Sigmoid colon (tissue), 4 donors: ENCODE results near the gene USP43.

Experiments used
- EP300 ChIP-seq, 4 donors: sonication (generic); formaldehyde crosslinking; IDR thresholded peaks; one replicate each; pipeline ENCODE4 v1.6.1; 2017; ENCODE audit warnings: antibody characterized with exemption in 4 of 4
- POLR2A ChIP-seq, 2 donors: fragments of 450-650 bp; IDR thresholded peaks; one replicate each; pipeline ENCODE4 v1.6.1; 2016; ENCODE audit warnings: antibody characterized with exemption in 2 of 2, mild to moderate bottlenecking in 2 of 2, moderate library complexity in 2 of 2
- POLR2AphosphoS5 ChIP-seq, 4 donors: sonication (generic); formaldehyde crosslinking; IDR thresholded peaks; one replicate each; pipeline ENCODE4 v1.6.1; 2017; ENCODE audit warnings: antibody characterized with exemption in 4 of 4
- TF ChIP-seq, protein P1 (sequence below), 4 experiments: fragments of 450-650 bp in 3 of 4; fragments of 200-600 bp in 1 of 4; IDR thresholded peaks; one replicate each; pipeline ENCODE4 v1.5.1; 2016 to 2019; ENCODE audit warnings: antibody characterized with exemption in 4 of 4, mild to moderate bottlenecking in 3 of 4, moderate library complexity in 2 of 4

- TF ChIP-seq, protein P1, sequence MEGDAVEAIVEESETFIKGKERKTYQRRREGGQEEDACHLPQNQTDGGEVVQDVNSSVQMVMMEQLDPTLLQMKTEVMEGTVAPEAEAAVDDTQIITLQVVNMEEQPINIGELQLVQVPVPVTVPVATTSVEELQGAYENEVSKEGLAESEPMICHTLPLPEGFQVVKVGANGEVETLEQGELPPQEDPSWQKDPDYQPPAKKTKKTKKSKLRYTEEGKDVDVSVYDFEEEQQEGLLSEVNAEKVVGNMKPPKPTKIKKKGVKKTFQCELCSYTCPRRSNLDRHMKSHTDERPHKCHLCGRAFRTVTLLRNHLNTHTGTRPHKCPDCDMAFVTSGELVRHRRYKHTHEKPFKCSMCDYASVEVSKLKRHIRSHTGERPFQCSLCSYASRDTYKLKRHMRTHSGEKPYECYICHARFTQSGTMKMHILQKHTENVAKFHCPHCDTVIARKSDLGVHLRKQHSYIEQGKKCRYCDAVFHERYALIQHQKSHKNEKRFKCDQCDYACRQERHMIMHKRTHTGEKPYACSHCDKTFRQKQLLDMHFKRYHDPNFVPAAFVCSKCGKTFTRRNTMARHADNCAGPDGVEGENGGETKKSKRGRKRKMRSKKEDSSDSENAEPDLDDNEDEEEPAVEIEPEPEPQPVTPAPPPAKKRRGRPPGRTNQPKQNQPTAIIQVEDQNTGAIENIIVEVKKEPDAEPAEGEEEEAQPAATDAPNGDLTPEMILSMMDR (IDR thresholded peaks at IDR 0.05) = no peak
- TF ChIP-seq POLR2A (IDR thresholded peaks at IDR 0.05) = no peak
- TF ChIP-seq POLR2AphosphoS5 (IDR thresholded peaks at IDR 0.05) = no peak
- TF ChIP-seq EP300 (IDR thresholded peaks at IDR 0.05) = no peak
These were observed 1.2 kb downstream of the USP43 start for GRCh38 chr17:9646546-9646885.
